KMS-11 (cell line): ENCODE data around the gene CHKB.

Experiments used
- H2AFZ ChIP-seq: fragments of 200-600 bp; sonication (generic); 2 replicates; pipeline ENCODE4 v1.6.1; 2016; ENCODE audit warnings: antibody characterized with exemption, mixed run types, low read depth
- H3K27ac ChIP-seq: fragments of 200-600 bp; sonication (generic); 2 replicates; pipeline ENCODE4 v1.6.1; 2016; ENCODE audit warnings: mild to moderate bottlenecking, mixed run types
- H3K27me3 ChIP-seq: fragments of 200-600 bp; sonication (generic); 2 replicates; pipeline ENCODE4 v1.6.1; 2017; ENCODE audit warnings: mild to moderate bottlenecking, low read depth, mixed run types, moderate library complexity; ENCODE audit not compliant: insufficient read depth
- H3K36me3 ChIP-seq: fragments of 200-600 bp; sonication (generic); 2 replicates; pipeline ENCODE4 v1.6.1; 2017; ENCODE audit warnings: mild to moderate bottlenecking, mixed run types; ENCODE audit not compliant: insufficient read depth
- H3K4me1 ChIP-seq: fragments of 200-600 bp; sonication (generic); 2 replicates; pipeline ENCODE4 v1.6.1; 2016; ENCODE audit warnings: mild to moderate bottlenecking, low read depth, mixed run types; ENCODE audit not compliant: poor library complexity, severe bottlenecking
- H3K4me2 ChIP-seq: fragments of 200-600 bp; sonication (generic); 2 replicates; pipeline ENCODE4 v1.7.0; 2016; ENCODE audit warnings: mild to moderate bottlenecking, mixed run types
- H3K4me3 ChIP-seq: fragments of 200-600 bp; sonication (generic); IDR thresholded peaks from 2 replicates; pipeline ENCODE4 v1.6.1; 2017; ENCODE audit warnings: low read depth, low read length, mixed read lengths; ENCODE audit not compliant: insufficient read depth
- H3K79me2 ChIP-seq: fragments of 200-600 bp; sonication (generic); 2 replicates; pipeline ENCODE4 v1.6.1; 2016; ENCODE audit warnings: low read depth, mixed run types; ENCODE audit not compliant: insufficient read depth
- H3K9ac ChIP-seq: fragments of 200-600 bp; sonication (generic); 2 replicates; pipeline ENCODE4 v1.6.1; 2016; ENCODE audit warnings: mild to moderate bottlenecking, mixed run types
- H4K20me1 ChIP-seq: fragments of 200-600 bp; sonication (generic); 2 replicates; pipeline ENCODE4 v1.6.1; 2016; ENCODE audit warnings: mild to moderate bottlenecking, mixed run types; ENCODE audit not compliant: insufficient read depth
- TF ChIP-seq, protein P1 (sequence below): fragments of 200-600 bp; sonication (generic); conservative IDR thresholded peaks from 2 replicates; pipeline ENCODE4 v1.6.1; 2017; ENCODE audit warnings: low read depth, mild to moderate bottlenecking, antibody characterized with exemption, low read length, moderate library complexity, mixed read lengths

CHKB gene

DNA sequence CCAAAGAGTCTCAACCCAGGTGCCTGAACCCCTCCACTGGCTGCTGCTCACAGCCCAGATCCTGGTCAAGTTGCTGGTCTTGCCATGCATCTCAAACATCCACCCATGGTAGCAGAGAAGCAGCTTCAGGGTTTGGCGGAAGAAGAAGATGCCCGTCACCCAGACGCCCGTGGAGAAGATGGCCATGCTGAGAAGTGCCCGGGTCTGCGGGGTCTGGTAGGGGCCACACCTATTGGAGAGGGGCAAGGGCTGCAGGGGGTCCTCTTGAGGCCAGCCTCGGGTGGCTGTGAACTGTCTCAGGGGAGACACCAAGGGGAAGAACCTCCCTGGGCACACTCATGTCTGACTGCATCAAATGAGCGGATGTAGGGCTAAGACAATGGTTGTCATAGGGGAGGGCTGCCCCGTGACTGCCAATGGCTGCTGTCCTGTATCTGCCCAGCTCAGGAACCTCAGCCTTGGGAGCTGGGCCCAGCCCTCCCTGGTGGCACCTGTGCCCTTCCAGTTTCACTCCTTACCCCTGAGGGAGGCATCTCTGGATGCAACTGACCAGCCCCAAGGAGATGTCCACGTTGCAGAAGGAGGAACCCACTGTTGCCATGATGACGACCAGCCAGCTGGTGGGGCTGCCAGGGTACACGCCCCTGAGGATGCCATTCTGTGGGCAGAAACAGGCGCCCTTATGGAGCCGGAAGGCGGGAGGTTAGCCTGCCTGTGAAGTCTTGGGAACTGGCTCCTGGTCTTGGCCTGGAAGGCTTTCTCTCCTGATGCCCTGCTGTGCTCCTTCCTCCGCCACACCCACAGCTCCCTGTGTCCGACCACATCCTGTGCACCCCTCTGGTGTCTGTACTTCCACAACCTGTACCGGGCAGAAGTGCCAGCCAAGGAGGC is 5.6 kb downstream of the CHKB start:
- Histone ChIP-seq H3K9ac (no peak overlapping the region), H3K36me3 (no peaks in the 10 kb centered on the region), H2AFZ (no peak overlapping the region), H3K27me3 (no peaks in the 10 kb centered on the region), H3K4me2 (no peak overlapping the region), H3K4me3 (no peak overlapping the region), H3K79me2 (no peaks in the 10 kb centered on the region), H3K27ac (no peak overlapping the region), H4K20me1 (no peaks in the 10 kb centered on the region), H3K4me1 (peaks cover 4% of the 10 kb centered on the region)
- TF ChIP-seq, protein P1, sequence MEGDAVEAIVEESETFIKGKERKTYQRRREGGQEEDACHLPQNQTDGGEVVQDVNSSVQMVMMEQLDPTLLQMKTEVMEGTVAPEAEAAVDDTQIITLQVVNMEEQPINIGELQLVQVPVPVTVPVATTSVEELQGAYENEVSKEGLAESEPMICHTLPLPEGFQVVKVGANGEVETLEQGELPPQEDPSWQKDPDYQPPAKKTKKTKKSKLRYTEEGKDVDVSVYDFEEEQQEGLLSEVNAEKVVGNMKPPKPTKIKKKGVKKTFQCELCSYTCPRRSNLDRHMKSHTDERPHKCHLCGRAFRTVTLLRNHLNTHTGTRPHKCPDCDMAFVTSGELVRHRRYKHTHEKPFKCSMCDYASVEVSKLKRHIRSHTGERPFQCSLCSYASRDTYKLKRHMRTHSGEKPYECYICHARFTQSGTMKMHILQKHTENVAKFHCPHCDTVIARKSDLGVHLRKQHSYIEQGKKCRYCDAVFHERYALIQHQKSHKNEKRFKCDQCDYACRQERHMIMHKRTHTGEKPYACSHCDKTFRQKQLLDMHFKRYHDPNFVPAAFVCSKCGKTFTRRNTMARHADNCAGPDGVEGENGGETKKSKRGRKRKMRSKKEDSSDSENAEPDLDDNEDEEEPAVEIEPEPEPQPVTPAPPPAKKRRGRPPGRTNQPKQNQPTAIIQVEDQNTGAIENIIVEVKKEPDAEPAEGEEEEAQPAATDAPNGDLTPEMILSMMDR, result no peak

DNA sequence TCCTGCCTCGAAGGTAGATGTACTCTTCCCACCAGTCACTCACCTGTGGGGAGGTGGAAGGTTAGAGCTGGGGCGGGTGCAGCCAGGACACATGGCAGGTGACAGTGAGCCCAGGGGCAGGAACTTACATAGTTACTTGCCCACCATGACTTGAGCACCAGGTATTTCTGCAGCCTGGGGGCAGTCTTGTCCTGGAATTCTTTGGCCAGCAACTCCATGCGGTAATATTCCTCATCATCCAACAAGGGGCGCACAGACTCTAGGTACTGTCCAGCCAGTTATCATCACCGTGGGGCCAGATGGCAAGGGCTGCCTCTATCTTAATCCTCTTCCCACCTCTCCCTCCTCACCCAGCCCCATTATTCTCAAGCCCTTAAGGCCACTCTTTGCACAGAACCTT is 6.6 kb downstream of the CHKB start:
- Histone ChIP-seq H3K9ac (no peak overlapping the region), H3K27me3 (no peaks in the 10 kb centered on the region), H3K36me3 (no peaks in the 10 kb centered on the region), H3K4me3 (no peak overlapping the region), H3K27ac (no peak overlapping the region), H3K4me2 (no peak overlapping the region), H3K79me2 (no peaks in the 10 kb centered on the region), H2AFZ (no peak overlapping the region), H4K20me1 (no peaks in the 10 kb centered on the region), H3K4me1 (no peaks in the 10 kb centered on the region)
- TF ChIP-seq, protein P1, result no peak

DNA sequence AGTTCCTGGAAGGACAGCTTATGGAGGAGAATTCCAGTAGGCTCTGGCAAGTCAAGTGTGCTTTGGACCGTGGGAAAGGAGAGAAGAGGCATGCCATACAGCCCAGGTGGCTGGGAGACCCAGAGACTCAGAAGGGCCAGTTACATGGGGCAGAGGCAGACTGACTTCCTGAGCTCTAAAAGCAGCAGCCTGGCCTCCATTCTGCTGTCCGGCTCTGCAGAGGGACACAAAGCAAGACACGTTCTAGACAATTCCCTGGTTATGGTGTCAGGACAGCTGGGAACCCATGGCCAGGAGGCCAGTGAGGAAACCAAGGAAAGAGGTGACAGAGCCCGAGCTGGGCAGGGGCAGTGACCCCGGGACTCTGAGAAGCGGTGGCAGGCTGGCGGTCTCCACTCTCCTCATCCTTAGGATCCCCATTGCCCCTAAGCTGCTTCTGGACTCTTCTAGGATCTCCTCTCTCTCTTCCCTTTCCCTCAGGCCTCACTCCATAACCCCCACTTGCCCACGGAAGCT is 7.2 kb downstream of the CHKB start:
- H3K27ac ChIP-seq, result no peak overlapping the region
- H3K9ac ChIP-seq, result no peak overlapping the region
- no peaks in the 10 kb centered on the region for H3K79me2 ChIP-seq
- H3K27me3 ChIP-seq, result no peaks in the 10 kb centered on the region
- no peaks in the 10 kb centered on the region for H3K36me3 ChIP-seq
- TF ChIP-seq, protein P1, result no peak
- H3K4me2 ChIP-seq, result no peak overlapping the region
- H3K4me3 ChIP-seq, result no peak overlapping the region
- no peaks in the 10 kb centered on the region for H4K20me1 ChIP-seq
- H2AFZ ChIP-seq, result no peak overlapping the region
- no peaks in the 10 kb centered on the region for H3K4me1 ChIP-seq

DNA sequence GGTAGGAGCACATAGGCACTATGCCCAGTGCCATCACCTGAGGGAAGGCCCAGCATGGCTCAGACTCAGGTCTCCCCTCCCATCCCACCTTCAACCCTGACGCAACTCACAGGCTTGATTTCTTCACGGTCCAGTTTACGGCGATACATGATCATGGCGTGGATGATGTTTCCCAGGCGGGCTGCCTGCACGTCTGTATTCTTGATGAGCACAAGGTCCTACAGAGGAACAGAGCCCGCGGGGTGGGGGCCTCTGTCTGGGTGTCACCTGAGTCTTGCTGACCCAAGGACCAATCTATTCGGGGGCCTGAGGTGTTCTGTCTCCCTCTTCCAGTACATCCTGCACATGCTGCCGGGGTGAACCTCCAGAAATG is 8.3 kb downstream of the CHKB start:
- Histone ChIP-seq H3K4me1 (no peaks in the 10 kb centered on the region), H3K27ac (no peak overlapping the region), H3K27me3 (no peaks in the 10 kb centered on the region), H3K4me2 (no peak overlapping the region), H2AFZ (no peak overlapping the region), H4K20me1 (no peaks in the 10 kb centered on the region), H3K4me3 (no peak overlapping the region), H3K36me3 (no peaks in the 10 kb centered on the region), H3K79me2 (no peaks in the 10 kb centered on the region), H3K9ac (no peak overlapping the region)
- TF ChIP-seq, protein P1, result no peak
